ENCODE data around the gene HAGH.
"Not testable (repeated sequence)": the region's sequence is repeated elsewhere in the genome, so short reads cannot be mapped to it uniquely, and the experiment has no call there.

HAGH gene

GRCh38 chr16:1826691-1827573 is at the start of gene HAGH, which contains the start of gene FAHD1:
Gene HAGH (minus strand): TSS chr16:1826825. CDS start chr16:1826787, 38 bp downstream.
Gene FAHD1 (plus strand): TSS chr16:1827206. CDS start chr16:1827239, 33 bp downstream.
- H3K4me1 Mint-ChIP-seq: peaks cover 21% of the 10 kb centered on the region
- H3K36me3 Mint-ChIP-seq: no peaks in the 10 kb centered on the region
- peak; percentile 90 to 92 for DNase-seq (ENCODE audit: low spot score in 2 of 2)
- peak within 1 kb of the TSS; percentile 90 for H3K27ac Mint-ChIP-seq
- no peaks in the 10 kb centered on the region for H3K9me3 Mint-ChIP-seq
- ATAC-seq (ENCODE audit: low read depth): peak; percentile 83
- H3K4me3 Mint-ChIP-seq: peak within 1 kb of the TSS; percentile 95
- H3K27me3 Mint-ChIP-seq: no peaks in the 10 kb centered on the region

GRCh38 chr16:1876066-1876465 is 49.4 kb upstream of the HAGH start:
- H3K4me3 Mint-ChIP-seq; H3K9me3 Mint-ChIP-seq; H3K36me3 Mint-ChIP-seq; H3K4me1 Mint-ChIP-seq; ATAC-seq (ENCODE audit: low read depth); H3K27ac Mint-ChIP-seq; DNase-seq (ENCODE audit: low spot score in 2 of 2): not testable (repeated sequence)
- H3K27me3 Mint-ChIP-seq: peaks cover 15% of the 10 kb centered on the region

- no peak for ATAC-seq (ENCODE audit: low read depth)
- Mint-ChIP-seq H3K4me1 (peaks cover 3% of the 10 kb centered on the region), H3K27ac (no peak overlapping the region)
These were observed 48.2 kb upstream of the HAGH start for GRCh38 chr16:1874854-1875253.

GRCh38 chr16:1871974-1872635 is 45.5 kb upstream of the HAGH start, which contains the start of gene MEIOB:
Gene MEIOB (minus strand): TSS chr16:1872164. CDS start chr16:1868175, 3,989 bp downstream.
- peaks cover 1% of the 10 kb centered on the region for H3K36me3 Mint-ChIP-seq
- peak within 1 kb of the TSS; percentile 12 for H3K4me3 Mint-ChIP-seq
- ATAC-seq (ENCODE audit: low read depth) (no peak), DNase-seq (ENCODE audit: low spot score in 2 of 2) (peak in 1 of 2 donors; percentile 33)
- peaks cover 11% of the 10 kb centered on the region for H3K27me3 Mint-ChIP-seq
- H3K9me3 Mint-ChIP-seq: no peaks in the 10 kb centered on the region
- peaks cover 3% of the 10 kb centered on the region for H3K4me1 Mint-ChIP-seq
- no peak within 1 kb of the TSS for H3K27ac Mint-ChIP-seq

More at GRCh38 chr16:1874854-1875253, 48.2 kb upstream of the HAGH start:
- Mint-ChIP-seq H3K9me3 (no peaks in the 10 kb centered on the region), H3K27me3 (peaks cover 15% of the 10 kb centered on the region), H3K4me3 (no peak overlapping the region), H3K36me3 (peaks cover 1% of the 10 kb centered on the region)
- DNase-seq (ENCODE audit: low spot score in 2 of 2): no peak

- Mint-ChIP-seq H3K9me3 (no peaks in the 10 kb centered on the region), H3K27me3 (peaks cover 8% of the 10 kb centered on the region), H3K4me1 (peaks cover 3% of the 10 kb centered on the region), H3K4me3 (no peak overlapping the region), H3K36me3 (peaks cover 1% of the 10 kb centered on the region), H3K27ac (no peak overlapping the region)
- ATAC-seq (ENCODE audit: low read depth) (no peak), DNase-seq (ENCODE audit: low spot score in 2 of 2) (no peak)
These were observed 43.9 kb upstream of the HAGH start for GRCh38 chr16:1870365-1871082.

GRCh38 chr16:1865902-1866690 is 39.5 kb upstream of the HAGH start:
- ATAC-seq (ENCODE audit: low read depth) (no peak), DNase-seq (ENCODE audit: low spot score in 2 of 2) (no peak)
- Mint-ChIP-seq H3K9me3 (no peaks in the 10 kb centered on the region), H3K4me3 (no peak overlapping the region), H3K27ac (no peak overlapping the region), H3K27me3 (peaks cover 4% of the 10 kb centered on the region), H3K4me1 (no peaks in the 10 kb centered on the region), H3K36me3 (no peaks in the 10 kb centered on the region)

GRCh38 chr16:1863681-1864460 is 37.2 kb upstream of the HAGH start:
- no peaks in the 10 kb centered on the region for H3K4me1 Mint-ChIP-seq
- no peak overlapping the region for H3K27ac Mint-ChIP-seq
- peak; percentile 13 to 15 for DNase-seq (ENCODE audit: low spot score in 2 of 2)
- ATAC-seq (ENCODE audit: low read depth): no peak
- H3K27me3 Mint-ChIP-seq: peaks cover 13% of the 10 kb centered on the region
- H3K36me3 Mint-ChIP-seq: no peaks in the 10 kb centered on the region
- H3K9me3 Mint-ChIP-seq: no peaks in the 10 kb centered on the region
- H3K4me3 Mint-ChIP-seq: no peak overlapping the region

GRCh38 chr16:1862394-1862793 is 35.8 kb upstream of the HAGH start:
- no peaks in the 10 kb centered on the region for H3K9me3 Mint-ChIP-seq
- H3K4me3 Mint-ChIP-seq: no peak overlapping the region
- no peaks in the 10 kb centered on the region for H3K36me3 Mint-ChIP-seq
- no peak for DNase-seq (ENCODE audit: low spot score in 2 of 2)
- no peaks in the 10 kb centered on the region for H3K4me1 Mint-ChIP-seq
- no peak overlapping the region for H3K27ac Mint-ChIP-seq
- peaks cover 21% of the 10 kb centered on the region for H3K27me3 Mint-ChIP-seq
- ATAC-seq (ENCODE audit: low read depth): no peak

- H3K27ac Mint-ChIP-seq: no peak overlapping the region
- ATAC-seq (ENCODE audit: low read depth) (no peak), DNase-seq (ENCODE audit: low spot score in 2 of 2) (no peak)
- H3K9me3 Mint-ChIP-seq: no peaks in the 10 kb centered on the region
- no peak overlapping the region for H3K4me3 Mint-ChIP-seq
- H3K27me3 Mint-ChIP-seq: peaks cover 25% of the 10 kb centered on the region
- no peaks in the 10 kb centered on the region for H3K36me3 Mint-ChIP-seq
- no peaks in the 10 kb centered on the region for H3K4me1 Mint-ChIP-seq
These were observed 35.1 kb upstream of the HAGH start for GRCh38 chr16:1861730-1862129.

GRCh38 chr16:1859650-1860049 is 33.0 kb upstream of the HAGH start:
- H3K9me3 Mint-ChIP-seq: no peaks in the 10 kb centered on the region
- no peak overlapping the region for H3K4me3 Mint-ChIP-seq
- H3K36me3 Mint-ChIP-seq: no peaks in the 10 kb centered on the region
- DNase-seq (ENCODE audit: low spot score in 2 of 2): no peak
- H3K27me3 Mint-ChIP-seq: peaks cover 25% of the 10 kb centered on the region
- no peak overlapping the region for H3K27ac Mint-ChIP-seq
- ATAC-seq (ENCODE audit: low read depth): no peak
- H3K4me1 Mint-ChIP-seq: no peaks in the 10 kb centered on the region

- Mint-ChIP-seq H3K4me3 (no peak overlapping the region), H3K36me3 (no peaks in the 10 kb centered on the region), H3K4me1 (no peaks in the 10 kb centered on the region), H3K9me3 (no peaks in the 10 kb centered on the region), H3K27me3 (peaks cover 27% of the 10 kb centered on the region), H3K27ac (no peak overlapping the region)
- DNase-seq (ENCODE audit: low spot score in 2 of 2): no peak
- no peak for ATAC-seq (ENCODE audit: low read depth)
These were observed 31.7 kb upstream of the HAGH start for GRCh38 chr16:1858189-1858865.

GRCh38 chr16:1857433-1858097 is 30.9 kb upstream of the HAGH start:
- H3K27ac Mint-ChIP-seq: no peak overlapping the region

More at GRCh38 chr16:1857433-1858097, 30.9 kb upstream of the HAGH start:
- Mint-ChIP-seq H3K4me3 (no peak overlapping the region), H3K36me3 (no peaks in the 10 kb centered on the region), H3K9me3 (no peaks in the 10 kb centered on the region), H3K4me1 (no peaks in the 10 kb centered on the region), H3K27me3 (peaks cover 29% of the 10 kb centered on the region)
- DNase-seq (ENCODE audit: low spot score in 2 of 2) (no peak), ATAC-seq (ENCODE audit: low read depth) (no peak)

Measured in memory B cell (primary cell).